Measurements from ENCODE around the gene TEX101. TPM values are rescaled to one million over a fixed set of nuclear protein-coding genes. Genes with fewer than 3 reads are reported as not detected.

Gene TEX101
- total and polyA plus RNA-seq, 2 donors (not counting 1 experiment from before 2014, with no cell fraction given): not detected

DNA sequence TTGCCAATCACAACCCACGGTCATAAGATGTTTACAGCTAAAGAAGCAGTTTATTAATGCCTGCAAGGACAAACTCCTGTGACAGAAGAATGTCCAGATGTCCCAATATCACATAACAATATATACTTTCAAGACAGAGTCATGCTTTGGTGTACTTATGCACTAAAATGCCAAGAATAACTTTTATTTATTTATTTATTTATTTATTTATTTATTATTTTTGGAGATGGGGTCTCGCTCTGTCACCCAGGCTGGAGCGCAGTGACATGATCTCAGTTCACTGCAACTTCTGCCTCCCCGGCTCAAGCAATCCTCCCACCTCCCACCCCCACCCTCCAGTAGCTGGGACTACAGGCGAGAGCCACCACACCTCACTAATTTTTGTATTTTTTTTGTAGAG lies 9.1 kb downstream of the TEX101 start:
- H3K79me2 ChIP-seq (ENCODE audit: control insufficient read depth, insufficient read depth, low read length): no peaks in the 10 kb centered on the region
- H3K4me2 ChIP-seq (ENCODE audit: extremely low read depth, insufficient read depth, low read length): no peak overlapping the region
- no peaks in the 10 kb centered on the region for H3K4me1 ChIP-seq (ENCODE audit: control insufficient read depth, extremely low read depth, insufficient read depth, low read length)
- peaks cover 2% of the 10 kb centered on the region for H3K27me3 ChIP-seq (ENCODE audit: control insufficient read depth, insufficient read depth, low read length)
- H4K20me1 ChIP-seq (ENCODE audit: control insufficient read depth, extremely low read depth, insufficient read depth, low read length): no peaks in the 10 kb centered on the region
- H3K27ac ChIP-seq (ENCODE audit: insufficient read depth, low read length): no peak overlapping the region
- no peak overlapping the region for H3K9ac ChIP-seq (ENCODE audit: insufficient read depth, low read length)
- no peaks in the 10 kb centered on the region for H3K9me3 ChIP-seq (ENCODE audit: control insufficient read depth, insufficient read depth, low read depth, low read length)
- no peaks in the 10 kb centered on the region for H3K36me3 ChIP-seq (ENCODE audit: control insufficient read depth, insufficient read depth, low read length)
- TF ChIP-seq EZH2 (IDR thresholded peaks at IDR 0.05; ENCODE audit: low read length, missing control alignments) (no peak), CTCF (conservative IDR thresholded peaks at IDR 0.05 in 1 of 2, IDR thresholded peaks at IDR 0.05 in 1 of 2; ENCODE audit: low read depth in 1 of 2, low read length in 2 of 2) (no peak)
- DNase-seq (ENCODE audit: low read depth in 2 of 2): no peak
- no peak overlapping the region for H2AFZ ChIP-seq (ENCODE audit: low read length)
- H3K4me3 ChIP-seq (replicated peaks in 1 of 4; ENCODE audit: control extremely low read depth in 1 of 4, insufficient read depth in 1 of 4, low read depth in 3 of 4, low read length in 4 of 4): no peak overlapping the region

- peak; percentile 16 to 19 for DNase-seq (ENCODE audit: low read depth in 2 of 2)
- Histone ChIP-seq H2AFZ (ENCODE audit: low read length) (no peak overlapping the region), H3K4me2 (ENCODE audit: extremely low read depth, insufficient read depth, low read length) (no peak overlapping the region), H3K27me3 (ENCODE audit: control insufficient read depth, insufficient read depth, low read length) (no peaks in the 10 kb centered on the region), H3K4me1 (ENCODE audit: control insufficient read depth, extremely low read depth, insufficient read depth, low read length) (no peaks in the 10 kb centered on the region), H3K9ac (ENCODE audit: insufficient read depth, low read length) (no peak overlapping the region), H3K79me2 (ENCODE audit: control insufficient read depth, insufficient read depth, low read length) (no peaks in the 10 kb centered on the region), H4K20me1 (ENCODE audit: control insufficient read depth, extremely low read depth, insufficient read depth, low read length) (no peaks in the 10 kb centered on the region), H3K4me3 (replicated peaks in 1 of 4; ENCODE audit: control extremely low read depth in 1 of 4, insufficient read depth in 1 of 4, low read depth in 3 of 4, low read length in 4 of 4) (no peak overlapping the region), H3K36me3 (ENCODE audit: control insufficient read depth, insufficient read depth, low read length) (no peaks in the 10 kb centered on the region), H3K9me3 (ENCODE audit: control insufficient read depth, insufficient read depth, low read depth, low read length) (no peaks in the 10 kb centered on the region), H3K27ac (ENCODE audit: insufficient read depth, low read length) (no peak overlapping the region)
- TF ChIP-seq CTCF (conservative IDR thresholded peaks at IDR 0.05 in 1 of 2, IDR thresholded peaks at IDR 0.05 in 1 of 2; ENCODE audit: low read depth in 1 of 2, low read length in 2 of 2) (peak; percentile 53 to 68), EZH2 (IDR thresholded peaks at IDR 0.05; ENCODE audit: low read length, missing control alignments) (no peak)
Observed at GRCh38 chr19:43425567-43426392, 11.1 kb downstream of the TEX101 start.

GRCh38 chr19:43429395-43429794 lies 14.7 kb downstream of the TEX101 start:
- H3K4me3 ChIP-seq (replicated peaks in 1 of 4; ENCODE audit: control extremely low read depth in 1 of 4, insufficient read depth in 1 of 4, low read depth in 3 of 4, low read length in 4 of 4): no peak overlapping the region
- H3K27me3 ChIP-seq (ENCODE audit: control insufficient read depth, insufficient read depth, low read length): no peaks in the 10 kb centered on the region
- no peaks in the 10 kb centered on the region for H3K4me1 ChIP-seq (ENCODE audit: control insufficient read depth, extremely low read depth, insufficient read depth, low read length)
- no peaks in the 10 kb centered on the region for H3K9me3 ChIP-seq (ENCODE audit: control insufficient read depth, insufficient read depth, low read depth, low read length)
- H3K36me3 ChIP-seq (ENCODE audit: control insufficient read depth, insufficient read depth, low read length): no peaks in the 10 kb centered on the region
- no peaks in the 10 kb centered on the region for H3K79me2 ChIP-seq (ENCODE audit: control insufficient read depth, insufficient read depth, low read length)
- no peak overlapping the region for H3K9ac ChIP-seq (ENCODE audit: insufficient read depth, low read length)
- H3K27ac ChIP-seq (ENCODE audit: insufficient read depth, low read length): no peak overlapping the region
- no peak overlapping the region for H3K4me2 ChIP-seq (ENCODE audit: extremely low read depth, insufficient read depth, low read length)
- DNase-seq (ENCODE audit: low read depth in 2 of 2): no peak
- no peak overlapping the region for H2AFZ ChIP-seq (ENCODE audit: low read length)
- TF ChIP-seq CTCF (conservative IDR thresholded peaks at IDR 0.05 in 1 of 2, IDR thresholded peaks at IDR 0.05 in 1 of 2; ENCODE audit: low read depth in 1 of 2, low read length in 2 of 2) (no peak), EZH2 (IDR thresholded peaks at IDR 0.05; ENCODE audit: low read length, missing control alignments) (no peak)
- H4K20me1 ChIP-seq (ENCODE audit: control insufficient read depth, extremely low read depth, insufficient read depth, low read length): no peaks in the 10 kb centered on the region
